22Rv1 (cell line): ENCODE results near the gene TEX54.

Source experiments
- CTCF ChIP-seq: fragments of 450-650 bp; IDR thresholded peaks from 2 replicates; pipeline ENCODE4 v1.5.1; 2017; ENCODE audit warnings: mild to moderate bottlenecking
- ZFX ChIP-seq: fragments of 450-650 bp; IDR thresholded peaks from 2 replicates; pipeline ENCODE4 v1.6.1; 2017; ENCODE audit warnings: antibody characterized with exemption, borderline replicate concordance

GRCh38 chr11:62851807-62852522 lies 19.3 kb upstream of the TEX54 start:
- TF ChIP-seq CTCF (no peak), ZFX (no peak)
